ENCODE results near the gene ATP10B.

Gene ATP10B

GRCh38 chr5:160513485-160513884 lies 338.5 kb downstream of the ATP10B start:
- no peak for DNase-seq (ENCODE audit: low read depth)
